HG02678 (cell line): ENCODE data around the gene DENND4C.
A peak's percentile ranks its signal among the peaks of the same experiment; 100 is the strongest.
"Not testable (repeated sequence)": the region's sequence is repeated elsewhere in the genome, so short reads cannot be mapped to it uniquely, and the experiment has no call there.

Experiments
- ATAC-seq: cut with Tn5 transposase; IDR thresholded peaks from one replicate; pipeline ENCODE4 v1.9.1; 2021; ENCODE audit warnings: mild to moderate bottlenecking, moderate library complexity; ENCODE audit not compliant: unreplicated experiment

The DENND4C gene

GRCh38 chr9:19230355-19231125 is at the start of gene DENND4C:
Gene DENND4C, plus strand, starts transcription at chr9:19230693. Its CDS starts 45,482 bp downstream, at chr9:19276175.
- peak; percentile 75 for ATAC-seq

DNA sequence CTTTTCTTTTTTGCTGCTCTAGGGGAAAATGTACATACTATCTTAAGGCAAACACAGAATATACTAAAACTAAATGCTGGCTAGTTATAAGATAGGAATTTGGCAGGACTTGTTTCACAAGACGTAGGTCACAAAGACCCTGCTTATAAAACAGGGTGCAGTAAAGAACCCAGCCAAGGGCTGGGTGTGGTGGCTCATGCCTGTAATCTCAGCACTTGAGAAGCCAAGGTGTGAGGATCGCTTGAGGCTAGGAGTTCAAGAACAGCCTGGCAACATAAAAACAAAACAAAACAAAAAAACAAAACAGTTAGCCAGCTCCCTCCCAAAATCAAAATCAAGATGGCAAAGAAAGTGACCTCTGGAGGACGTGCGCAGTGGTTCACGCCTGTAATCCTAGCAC is 49.5 kb upstream of the DENND4C start:
- ATAC-seq = no peak

DNA sequence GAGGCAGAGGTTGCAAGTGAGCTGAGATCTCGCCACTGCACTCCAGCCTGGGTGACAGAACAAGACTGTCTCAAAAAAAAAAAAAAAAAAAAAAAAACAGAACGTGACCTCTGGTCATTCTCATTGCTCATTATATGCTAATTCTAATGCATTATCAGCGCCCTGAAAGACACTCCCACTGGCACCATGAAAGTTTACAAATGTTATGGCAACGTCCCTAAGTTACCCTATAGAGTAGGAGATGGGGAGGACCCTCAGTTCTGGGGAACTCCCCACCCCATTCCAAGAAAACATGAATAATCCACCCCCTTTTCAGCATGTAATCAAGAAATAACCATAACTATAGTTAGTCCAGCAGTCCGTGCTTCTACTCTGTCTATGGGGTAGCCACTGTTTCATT is 48.9 kb upstream of the DENND4C start:
- ATAC-seq = no peak

GRCh38 chr9:19184144-19184917 is 46.2 kb upstream of the DENND4C start:
- ATAC-seq = peak; percentile 99

- no peak for ATAC-seq
Observed at GRCh38 chr9:19185191-19185590, 45.3 kb upstream of the DENND4C start.

- ATAC-seq = no peak
Observed at GRCh38 chr9:19186232-19186631, 44.3 kb upstream of the DENND4C start.

DNA sequence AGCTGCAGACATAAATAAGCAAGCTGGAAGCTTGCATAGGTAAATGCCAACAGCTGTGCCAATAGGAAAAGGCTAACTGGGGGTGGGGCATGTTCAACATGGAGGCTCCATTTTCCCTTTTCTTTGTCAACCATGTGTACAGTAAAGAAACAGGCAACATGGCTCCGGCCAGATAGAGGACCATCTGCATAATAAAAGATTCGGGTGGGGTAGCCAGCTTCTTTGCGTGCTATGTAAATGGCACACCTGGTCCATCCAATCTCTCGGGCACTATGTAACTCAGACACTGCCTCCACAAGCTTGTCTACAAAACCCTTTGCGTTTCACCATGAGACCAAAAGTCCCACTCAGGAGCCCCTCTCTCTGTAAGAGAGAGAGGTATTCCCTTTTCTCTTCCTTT is 41.7 kb upstream of the DENND4C start:
- ATAC-seq = no peak

DNA sequence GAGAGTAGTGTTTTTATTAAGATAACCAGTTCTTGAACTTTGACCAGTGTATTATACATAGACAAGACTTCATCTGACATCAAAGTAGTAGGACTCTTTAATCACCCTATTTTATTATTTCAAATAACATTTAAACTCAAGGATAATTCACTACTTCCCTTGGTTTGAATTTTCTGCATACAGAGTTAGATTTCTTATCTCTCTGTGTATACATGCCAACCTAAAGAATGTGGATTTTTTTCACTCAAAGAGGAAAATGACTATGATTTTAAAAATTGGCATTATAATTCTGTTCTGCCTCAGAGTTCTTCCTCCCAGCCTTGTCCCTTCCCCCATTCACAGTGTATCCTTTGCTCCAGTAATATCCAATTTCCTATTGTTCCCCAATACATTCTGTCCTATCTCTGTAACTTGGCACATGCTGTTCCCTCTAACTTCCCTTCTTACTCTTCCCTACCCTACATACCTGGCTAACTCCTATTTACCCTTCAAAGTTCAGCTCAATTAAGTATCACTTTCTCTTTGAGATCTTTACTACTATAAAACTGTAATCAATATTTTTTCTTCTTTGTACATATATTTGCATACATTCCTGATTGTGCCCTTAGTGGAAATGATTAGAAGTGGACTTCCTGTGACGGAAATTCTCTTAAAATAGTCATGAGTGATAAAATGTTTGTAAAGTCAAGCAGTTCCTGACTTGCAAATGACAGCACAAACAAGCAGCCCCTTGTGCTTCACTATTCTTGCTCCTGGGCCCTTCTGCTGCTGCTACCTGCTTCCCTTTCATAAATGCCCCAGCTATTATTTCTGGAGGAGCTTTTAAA is 38.1 kb upstream of the DENND4C start:
- no peak for ATAC-seq

DNA sequence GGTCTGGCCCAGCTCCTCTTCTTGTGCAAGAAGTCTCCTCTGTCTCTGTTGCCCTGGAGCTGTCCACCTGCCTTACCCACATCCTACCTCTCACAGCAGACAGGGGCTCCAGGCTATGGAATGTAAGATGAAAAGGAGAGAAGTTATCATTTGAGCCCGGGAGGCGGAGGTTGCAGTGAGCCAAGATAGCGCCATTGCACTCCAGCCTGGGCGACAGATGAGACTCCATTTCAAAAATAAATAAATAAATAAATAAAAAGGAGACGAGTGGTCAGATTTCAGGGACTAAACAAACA is 37.5 kb upstream of the DENND4C start:
- ATAC-seq = no peak

GRCh38 chr9:19193358-19193973 is 37.0 kb upstream of the DENND4C start:
- not testable (repeated sequence) for ATAC-seq

- ATAC-seq = no peak
Observed at GRCh38 chr9:19198406-19198805, 32.1 kb upstream of the DENND4C start.

DNA sequence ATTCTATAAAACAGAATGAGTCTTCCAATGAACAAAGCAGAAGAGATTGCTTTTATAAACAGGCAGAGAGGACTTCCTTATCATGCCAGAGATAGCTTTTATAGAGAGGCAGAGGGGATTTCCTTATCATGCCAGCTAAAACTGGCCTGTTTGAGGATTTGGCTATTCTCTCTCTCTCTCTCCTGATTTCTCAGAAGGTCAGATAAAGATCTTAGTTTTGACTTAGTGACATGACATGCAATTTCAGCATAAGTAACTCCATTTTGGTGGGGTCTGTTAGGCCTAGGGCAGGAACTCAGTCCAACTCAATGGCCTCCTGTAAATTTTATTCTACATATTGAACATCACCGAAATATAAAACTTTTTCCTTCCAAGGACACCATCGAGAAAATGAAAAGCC is 31.5 kb upstream of the DENND4C start:
- ATAC-seq = no peak

GRCh38 chr9:19200229-19200628 is 30.3 kb upstream of the DENND4C start:
- ATAC-seq = no peak

- ATAC-seq = no peak
Observed at GRCh38 chr9:19201899-19202891, 28.3 kb upstream of the DENND4C start.

- ATAC-seq = no peak
Observed at GRCh38 chr9:19203058-19203457, 27.4 kb upstream of the DENND4C start.

- no peak for ATAC-seq
Observed at GRCh38 chr9:19208653-19209052, 21.8 kb upstream of the DENND4C start.

DNA sequence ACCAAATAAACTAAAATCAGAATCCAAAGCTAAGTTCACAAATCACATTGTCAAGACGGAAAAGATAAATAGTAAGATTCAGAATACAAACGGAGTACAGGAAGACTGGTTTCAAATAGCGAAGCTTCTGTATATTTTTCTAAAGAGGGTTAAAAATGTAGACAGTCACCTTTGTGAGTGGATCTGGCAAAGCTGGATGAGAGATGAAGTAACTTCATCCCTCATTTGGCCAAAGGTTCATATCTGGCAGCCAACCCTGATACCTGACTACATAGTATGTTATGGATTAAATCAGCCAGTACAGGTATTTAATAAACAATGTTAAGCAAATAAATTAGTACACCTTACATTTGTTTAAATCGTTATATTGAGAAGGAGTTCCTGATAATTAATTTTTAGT is 21.3 kb upstream of the DENND4C start:
- ATAC-seq = no peak

- ATAC-seq = no peak
Observed at GRCh38 chr9:19213823-19214222, 16.7 kb upstream of the DENND4C start.

DNA sequence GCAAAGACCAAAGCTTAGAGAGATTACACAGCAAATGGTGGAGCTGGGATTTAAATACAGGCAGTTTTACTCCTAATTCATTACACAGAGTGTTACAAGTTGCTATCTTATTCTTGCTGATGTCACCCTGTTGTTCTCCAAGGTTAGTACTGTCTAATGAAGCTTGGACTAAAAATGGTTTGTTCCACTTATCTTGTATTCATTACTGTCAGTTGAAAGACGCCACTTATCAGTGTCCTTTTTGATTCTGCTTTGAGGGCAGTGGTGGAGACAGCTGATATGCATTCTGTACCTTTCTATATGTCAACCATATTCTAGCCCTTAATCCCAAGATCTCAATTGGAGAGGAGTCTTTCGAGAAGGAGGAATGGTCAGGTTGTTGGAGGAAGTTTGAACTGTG is 14.0 kb upstream of the DENND4C start:
- no peak for ATAC-seq

DNA sequence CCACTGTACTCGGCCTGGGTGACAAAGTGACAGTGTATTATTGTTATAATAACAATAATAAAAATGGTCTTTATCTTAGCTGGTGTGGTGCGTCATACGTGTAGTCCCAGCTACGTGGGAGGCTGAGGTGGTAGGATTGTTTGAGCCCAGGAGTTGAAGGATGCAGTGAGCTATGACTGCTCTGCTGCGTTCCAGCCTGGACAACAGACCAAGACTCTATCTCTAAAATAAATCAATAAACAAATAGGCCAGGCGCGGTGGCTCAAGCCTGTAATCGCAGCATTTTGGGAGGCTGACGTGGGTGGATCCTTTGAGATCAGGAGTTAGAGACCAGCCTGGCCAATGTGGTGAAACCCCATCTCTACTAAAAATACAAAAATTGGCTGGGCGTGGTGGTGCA is 9.2 kb upstream of the DENND4C start:
- no peak for ATAC-seq
